HCT116 (cell line): ENCODE results near the gene VAV2.

Experiments
- ATF3 ChIP-seq: IDR thresholded peaks from 2 replicates; pipeline ENCODE4 v1.6.1; 2012
- CTCF ChIP-seq, 3 experiments: fragments of 200-600 bp in 1 of 3; sonication (generic) in 1 of 3; IDR thresholded peaks in 2 of 3; conservative IDR thresholded peaks in 1 of 3; 2 replicates each; pipeline ENCODE4 v1.5.1; 2012 to 2017; ENCODE audit warnings: low read depth in 2 of 3, low read length in 2 of 3, antibody characterized with exemption in 1 of 3, borderline replicate concordance in 1 of 3, control low read depth in 1 of 3, mild to moderate bottlenecking in 1 of 3, mixed read lengths in 1 of 3, mixed run types in 1 of 3, moderate library complexity in 1 of 3; ENCODE audit not compliant: insufficient read depth in 1 of 3
- EZH2phosphoT487 ChIP-seq: fragments of 200-600 bp; IDR thresholded peaks from 2 replicates; pipeline ENCODE4 v1.6.1; 2018; ENCODE audit warnings: antibody characterized with exemption, borderline replicate concordance
- MAX ChIP-seq: IDR thresholded peaks from 2 replicates; pipeline ENCODE4 v1.6.1; 2012
- POLR2A ChIP-seq: IDR thresholded peaks from 2 replicates; pipeline ENCODE4 v1.7.0; 2011; ENCODE audit warnings: borderline replicate concordance; ENCODE audit not compliant: insufficient read depth, insufficient read length; ENCODE audit errors: extremely low read depth
- POLR2AphosphoS5 ChIP-seq: IDR thresholded peaks from 2 replicates; pipeline ENCODE4 v1.6.1; 2011; ENCODE audit warnings: mild to moderate bottlenecking, low read depth, low read length, moderate library complexity
- RAD21 ChIP-seq: IDR thresholded peaks from 2 replicates; pipeline ENCODE4 v1.6.1; 2012; ENCODE audit warnings: low read depth, mild to moderate bottlenecking
- TCF7L2 ChIP-seq: IDR thresholded peaks from 2 replicates; pipeline ENCODE4 v1.7.0; 2011; ENCODE audit warnings: borderline replicate concordance, inconsistent platforms; ENCODE audit not compliant: insufficient read depth, insufficient read length; ENCODE audit errors: extremely low read depth
- ZBTB33 ChIP-seq: IDR thresholded peaks from 2 replicates; pipeline ENCODE4 v1.6.1; 2011; ENCODE audit warnings: mild to moderate bottlenecking, low read length, moderate library complexity; ENCODE audit not compliant: insufficient replicate concordance; ENCODE audit errors: extremely low read depth

GRCh38 chr9:133886563-133887501, 105.3 kb downstream of the VAV2 start:
- TF ChIP-seq POLR2A (no peak), MAX (no peak), CTCF (IDR thresholded peaks at IDR 0.05 in 2 of 3, conservative IDR thresholded peaks at IDR 0.05 in 1 of 3; ENCODE audit: borderline replicate concordance in 1 of 3, insufficient read depth in 1 of 3, low read depth in 2 of 3, low read length in 2 of 3) (no peak), POLR2AphosphoS5 (no peak), RAD21 (no peak), ZBTB33 (no peak), ATF3 (no peak), TCF7L2 (no peak), EZH2phosphoT487 (no peak)
